Measurements from ENCODE around the gene CTLA4. TPM values are rescaled to one million over a fixed set of nuclear protein-coding genes. Genes with fewer than 3 reads are reported as not detected.
"Not testable (repeated sequence)": the region's sequence is repeated elsewhere in the genome, so short reads cannot be mapped to it uniquely, and the experiment has no call there.

CTLA4 gene
- total RNA-seq, 1 donor from 2014 or later, result 1.7 TPM

DNA sequence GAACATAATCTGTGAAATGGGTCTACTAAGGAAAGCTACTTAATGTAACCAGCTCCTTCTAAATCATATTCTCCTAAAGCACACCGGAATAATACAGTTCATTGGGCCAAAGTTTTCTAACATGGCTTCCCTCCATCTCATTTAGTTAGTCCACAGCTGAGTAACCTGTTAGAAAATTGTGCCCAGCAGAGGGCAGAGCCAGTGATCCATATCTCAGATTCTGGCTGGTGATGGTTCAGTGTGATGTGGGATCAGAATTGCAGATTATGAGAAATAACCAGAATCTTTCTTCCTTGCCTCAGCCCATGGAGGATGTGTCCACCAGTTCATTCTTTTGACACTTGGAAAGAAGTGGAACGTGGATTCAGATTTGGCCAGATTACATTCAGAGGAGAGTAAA, 9.4 kb upstream of the CTLA4 start:
- DNase-seq, result no peak

DNA sequence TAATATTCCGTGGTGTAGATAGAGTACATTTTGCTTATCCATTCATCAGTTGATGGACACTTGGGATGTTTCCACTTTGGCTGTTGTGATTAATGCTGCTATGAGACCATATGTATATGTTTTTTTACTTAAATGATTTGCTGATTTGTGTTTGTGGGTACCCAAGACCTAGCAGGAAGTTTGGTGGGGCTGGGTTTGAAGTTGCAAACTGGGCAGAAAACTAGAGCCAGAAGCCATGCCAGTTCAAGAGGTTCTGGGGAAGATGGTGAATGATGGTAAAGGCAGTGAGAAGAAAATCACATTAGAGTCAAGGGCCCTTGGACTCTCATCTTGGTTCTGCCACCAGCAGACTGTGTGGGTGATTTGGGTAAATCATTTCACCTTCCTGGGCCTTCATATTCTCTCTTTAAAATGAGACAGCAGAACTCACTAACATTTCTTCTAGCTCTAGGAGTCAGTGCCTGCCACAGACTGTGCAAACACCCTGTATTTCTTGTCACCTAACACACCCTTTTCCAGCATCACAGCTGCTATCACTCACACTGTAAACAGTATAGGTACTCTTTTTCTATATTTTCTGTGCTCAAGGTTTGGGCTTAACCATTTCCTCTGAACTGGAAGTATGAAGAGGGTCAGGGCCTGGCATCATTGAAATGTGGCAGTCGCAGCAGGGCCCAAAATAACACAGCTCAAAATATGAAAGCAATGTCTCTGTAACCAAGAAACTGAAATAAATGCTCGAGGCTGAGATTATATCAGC, 8.4 kb upstream of the CTLA4 start:
- no peak for DNase-seq

DNA sequence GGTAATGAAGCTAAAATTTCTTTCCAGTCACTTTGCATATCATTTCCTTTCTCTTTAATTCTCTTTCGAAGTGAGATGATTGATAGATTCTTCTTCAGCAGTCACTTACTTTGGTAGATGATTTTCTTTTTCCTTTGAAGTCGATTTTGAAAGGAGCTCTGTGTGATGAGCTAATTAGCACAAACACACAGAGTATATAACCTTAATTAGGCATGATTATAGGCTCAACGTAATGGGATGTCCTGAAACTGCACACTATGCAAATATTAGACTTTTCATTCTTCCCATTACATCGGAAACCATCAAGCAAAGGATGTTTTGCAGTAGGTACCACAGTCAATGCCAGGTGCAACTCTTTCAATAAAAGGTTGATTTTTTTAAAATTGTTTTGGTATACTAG, 6.4 kb upstream of the CTLA4 start:
- DNase-seq, result no peak

DNA sequence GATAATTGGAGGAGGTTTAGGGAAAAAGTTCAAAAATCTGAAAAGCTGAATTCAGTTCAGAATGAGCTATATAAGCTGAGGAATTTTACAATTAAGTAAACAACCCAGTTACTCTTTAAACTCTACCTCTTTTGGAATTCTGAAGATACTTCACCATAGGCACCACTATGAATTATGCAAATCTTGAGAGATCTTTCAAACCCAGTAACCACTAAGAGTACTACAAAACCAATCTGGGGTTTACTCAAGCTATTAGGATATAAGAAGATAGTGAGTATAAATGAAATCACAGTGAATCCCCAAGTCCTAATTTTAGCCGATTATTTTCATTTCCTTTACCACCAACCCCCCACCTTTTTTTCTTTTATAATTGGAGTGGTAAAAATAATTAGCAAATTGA, 6.0 kb upstream of the CTLA4 start:
- DNase-seq, result no peak

DNA sequence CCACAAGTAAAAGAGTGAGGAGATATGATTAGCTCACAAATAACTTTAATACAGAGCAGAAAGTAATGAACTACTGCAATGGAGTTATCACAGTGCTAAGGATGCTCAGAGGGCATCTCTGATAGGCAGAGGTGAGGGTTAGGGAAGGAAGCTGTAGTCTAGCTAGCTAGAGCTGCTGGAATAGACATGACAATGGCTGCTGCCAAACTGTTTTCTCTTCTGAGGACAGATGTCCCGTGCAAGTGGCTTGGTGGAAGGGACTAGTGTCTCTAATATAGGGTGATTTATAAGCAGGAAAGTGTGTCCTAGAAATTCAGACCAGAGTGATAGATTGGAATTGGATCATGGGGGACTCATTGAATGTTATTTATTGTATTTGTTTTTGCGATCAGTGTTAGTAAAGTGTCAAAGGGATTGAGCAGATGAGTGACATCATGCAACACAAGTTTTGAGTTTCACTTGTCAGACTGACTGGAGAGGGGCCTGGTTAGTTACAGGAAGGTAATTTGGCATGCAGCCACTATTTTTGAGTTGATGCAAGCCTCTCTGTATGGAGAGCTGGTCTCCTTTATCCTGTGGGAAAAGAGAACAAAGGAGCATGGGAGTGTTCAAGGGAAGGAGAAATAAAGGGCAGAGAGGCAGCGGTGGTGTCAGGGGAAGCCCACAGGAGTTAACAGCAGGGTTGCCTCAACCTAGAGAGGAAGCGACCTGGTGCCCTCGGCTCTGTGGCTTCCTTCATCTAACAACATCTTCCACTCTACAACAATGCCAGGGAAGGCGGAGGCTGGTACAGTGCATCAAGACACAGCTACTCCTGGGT, 1.9 kb downstream of the CTLA4 start:
- no peak for DNase-seq

DNA sequence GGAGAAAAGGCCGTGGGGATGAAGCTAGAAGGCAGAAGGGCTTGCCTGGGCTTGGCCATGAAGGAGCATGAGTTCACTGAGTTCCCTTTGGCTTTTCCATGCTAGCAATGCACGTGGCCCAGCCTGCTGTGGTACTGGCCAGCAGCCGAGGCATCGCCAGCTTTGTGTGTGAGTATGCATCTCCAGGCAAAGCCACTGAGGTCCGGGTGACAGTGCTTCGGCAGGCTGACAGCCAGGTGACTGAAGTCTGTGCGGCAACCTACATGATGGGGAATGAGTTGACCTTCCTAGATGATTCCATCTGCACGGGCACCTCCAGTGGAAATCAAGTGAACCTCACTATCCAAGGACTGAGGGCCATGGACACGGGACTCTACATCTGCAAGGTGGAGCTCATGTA, 2.9 kb downstream of the CTLA4 start:
- no peak for DNase-seq

DNA sequence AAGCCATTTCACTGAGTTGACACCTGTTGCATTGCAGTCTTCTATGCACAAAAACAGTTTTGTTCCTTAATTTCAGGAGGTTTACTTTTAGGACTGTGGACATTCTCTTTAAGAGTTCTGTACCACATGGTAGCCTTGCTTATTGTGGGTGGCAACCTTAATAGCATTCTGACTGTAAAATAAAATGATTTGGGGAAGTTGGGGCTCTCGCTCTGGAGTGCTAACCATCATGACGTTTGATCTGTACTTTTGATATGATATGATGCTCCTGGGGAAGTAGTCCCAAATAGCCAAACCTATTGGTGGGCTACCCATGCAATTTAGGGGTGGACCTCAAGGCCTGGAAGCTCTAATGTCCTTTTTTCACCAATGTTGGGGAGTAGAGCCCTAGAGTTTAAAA, 3.4 kb downstream of the CTLA4 start:
- no peak for DNase-seq

DNA sequence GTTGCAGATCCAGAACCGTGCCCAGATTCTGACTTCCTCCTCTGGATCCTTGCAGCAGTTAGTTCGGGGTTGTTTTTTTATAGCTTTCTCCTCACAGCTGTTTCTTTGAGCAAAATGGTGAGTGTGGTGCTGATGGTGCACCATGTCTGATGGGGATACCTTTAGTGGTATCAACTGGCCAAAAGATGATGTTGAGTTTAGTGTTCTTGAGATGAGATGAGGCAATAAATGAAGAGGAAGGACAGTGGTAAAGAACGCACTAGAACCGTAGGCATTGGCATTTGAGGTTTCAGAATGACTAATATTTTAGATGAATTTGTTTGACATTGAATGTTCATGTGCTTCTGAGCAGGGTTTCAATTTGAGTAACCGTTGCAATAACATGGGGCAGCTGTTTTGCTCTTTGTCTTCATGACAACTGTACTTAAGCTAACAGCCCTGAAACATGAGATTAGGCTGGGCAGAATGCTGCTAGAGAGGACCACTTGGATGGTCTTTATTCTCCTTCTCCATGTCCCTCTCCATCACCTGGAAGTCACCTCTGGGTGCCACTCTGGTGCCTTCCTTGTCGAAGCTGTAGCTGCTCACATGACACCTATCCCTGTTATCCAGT, 3.9 kb downstream of the CTLA4 start:
- no peak for DNase-seq

DNA sequence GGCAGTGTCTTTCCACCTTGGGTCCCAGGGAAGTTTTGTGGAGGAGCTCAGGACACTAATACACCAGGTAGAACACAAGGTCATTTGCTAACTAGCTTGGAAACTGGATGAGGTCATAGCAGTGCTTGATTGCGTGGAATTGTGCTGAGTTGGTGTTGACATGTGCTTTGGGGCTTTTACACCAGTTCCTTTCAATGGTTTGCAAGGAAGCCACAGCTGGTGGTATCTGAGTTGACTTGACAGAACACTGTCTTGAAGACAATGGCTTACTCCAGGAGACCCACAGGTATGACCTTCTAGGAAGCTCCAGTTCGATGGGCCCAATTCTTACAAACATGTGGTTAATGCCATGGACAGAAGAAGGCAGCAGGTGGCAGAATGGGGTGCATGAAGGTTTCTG, 5.9 kb downstream of the CTLA4 start:
- no peak for DNase-seq

DNA sequence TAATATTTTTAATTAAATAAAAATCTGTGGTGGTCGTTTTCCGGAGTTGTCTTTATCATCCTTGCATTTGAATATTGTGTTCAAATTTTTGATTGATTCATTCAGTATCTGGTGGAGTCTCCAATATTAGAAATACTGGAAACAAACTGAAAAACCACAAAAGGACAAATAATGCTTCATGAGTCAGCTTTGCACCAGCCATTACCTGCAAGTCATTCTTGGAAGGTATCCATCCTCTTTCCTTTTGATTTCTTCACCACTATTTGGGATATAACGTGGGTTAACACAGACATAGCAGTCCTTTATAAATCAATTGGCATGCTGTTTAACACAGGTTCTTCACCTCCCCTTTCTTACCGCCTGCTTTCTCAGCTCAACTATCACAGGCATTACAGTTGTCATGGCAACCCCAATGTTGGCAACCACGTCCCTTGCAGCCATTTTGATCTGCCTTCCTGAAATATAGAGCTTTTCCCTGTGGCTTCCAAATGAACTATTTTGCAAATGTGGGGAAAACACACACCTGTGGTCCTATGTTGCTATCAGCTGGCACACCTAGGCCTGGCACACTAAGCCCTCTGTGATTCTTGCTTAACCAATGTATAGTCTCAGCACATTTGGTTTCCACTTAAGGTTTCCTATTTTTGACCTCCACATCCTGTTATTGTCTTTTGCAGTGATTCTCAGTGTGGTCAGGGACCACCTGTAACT, 6.5 kb downstream of the CTLA4 start:
- no peak for DNase-seq

DNA sequence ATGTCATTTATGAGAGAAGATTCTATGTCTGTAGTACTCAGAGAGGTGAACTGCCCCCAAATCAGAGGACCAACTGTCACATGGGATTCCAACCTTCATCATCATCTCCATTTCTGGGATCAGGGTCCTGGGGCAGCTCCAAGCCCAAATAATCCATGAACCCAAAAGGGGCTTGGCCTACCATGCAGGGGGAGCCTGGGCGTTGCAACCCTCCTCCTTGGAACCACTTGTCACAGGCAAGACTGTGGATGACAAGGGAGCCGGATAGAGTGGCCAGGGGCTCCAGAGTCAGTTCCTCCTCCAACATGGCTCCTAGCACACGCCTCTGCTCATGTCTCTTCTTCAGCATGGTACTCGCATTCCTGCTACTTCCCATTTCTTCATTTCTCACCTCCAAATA, 7.9 kb downstream of the CTLA4 start:
- DNase-seq, result no peak

DNA sequence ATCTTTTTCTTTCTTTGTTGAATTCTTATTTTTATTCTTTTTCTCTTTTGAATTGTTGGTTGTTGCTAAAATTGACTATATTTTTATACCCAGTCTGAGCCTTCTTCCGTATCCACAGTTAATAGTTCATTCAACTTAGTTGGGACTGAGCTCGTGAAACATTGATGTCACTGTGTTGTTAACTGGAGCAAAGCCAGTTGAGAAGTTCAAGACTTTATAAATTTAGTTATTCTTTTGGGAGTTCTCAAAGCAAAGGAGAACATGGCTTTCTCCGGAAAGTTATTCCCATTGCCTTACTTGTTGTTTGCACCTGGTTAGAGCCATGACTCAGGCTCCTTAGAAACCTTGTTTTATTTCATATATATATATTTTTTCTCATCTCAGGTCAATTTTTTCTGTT, 8.8 kb downstream of the CTLA4 start:
- DNase-seq, result no peak

DNA sequence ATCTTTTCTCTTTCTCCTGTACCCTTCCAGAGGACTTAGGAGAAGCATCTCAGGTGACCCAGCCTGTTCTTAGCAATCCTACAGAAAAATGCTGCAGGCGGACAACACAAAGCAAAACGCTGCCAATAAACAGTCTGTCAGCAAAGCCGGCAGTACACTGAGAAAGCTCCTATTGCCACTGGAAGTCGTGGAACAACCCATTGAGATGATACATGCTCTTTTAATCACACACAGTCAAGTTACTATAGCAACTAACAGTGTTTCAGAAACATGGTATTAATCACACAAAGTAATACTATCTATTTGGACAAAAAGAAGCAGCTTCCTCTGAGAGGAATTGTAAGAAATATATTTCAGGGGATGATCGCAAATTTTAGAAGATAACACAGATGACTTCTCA, 10.5 kb downstream of the CTLA4 start:
- DNase-seq, result no peak

DNA sequence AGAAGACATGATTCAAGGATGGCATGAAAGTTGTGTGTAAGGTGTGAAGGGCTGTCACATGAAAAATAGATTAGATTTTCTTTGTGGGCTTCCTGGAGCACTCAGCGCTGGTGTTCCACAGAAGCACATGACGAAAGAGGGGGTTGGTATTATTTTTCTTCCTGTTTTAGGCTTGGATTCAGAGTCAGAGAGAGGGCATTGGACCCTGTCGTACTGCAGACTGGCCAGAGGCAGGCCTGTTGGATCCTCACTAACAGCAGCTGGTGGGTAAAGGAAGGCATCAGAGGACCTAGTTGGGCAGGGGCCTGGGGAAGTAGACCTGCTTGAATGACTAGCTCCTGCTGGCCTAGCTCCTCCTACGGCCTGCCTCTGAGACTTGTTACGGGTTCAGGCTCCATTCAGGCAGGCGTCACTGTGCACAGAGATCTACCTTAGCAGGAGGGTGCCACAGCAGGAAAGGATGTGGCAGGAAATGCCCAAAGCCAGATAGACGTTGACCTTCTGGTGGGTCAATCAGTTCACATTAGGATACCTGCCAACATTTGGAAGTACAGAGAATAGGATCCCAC, 13.1 kb downstream of the CTLA4 start:
- DNase-seq, result peak; percentile 13

DNA sequence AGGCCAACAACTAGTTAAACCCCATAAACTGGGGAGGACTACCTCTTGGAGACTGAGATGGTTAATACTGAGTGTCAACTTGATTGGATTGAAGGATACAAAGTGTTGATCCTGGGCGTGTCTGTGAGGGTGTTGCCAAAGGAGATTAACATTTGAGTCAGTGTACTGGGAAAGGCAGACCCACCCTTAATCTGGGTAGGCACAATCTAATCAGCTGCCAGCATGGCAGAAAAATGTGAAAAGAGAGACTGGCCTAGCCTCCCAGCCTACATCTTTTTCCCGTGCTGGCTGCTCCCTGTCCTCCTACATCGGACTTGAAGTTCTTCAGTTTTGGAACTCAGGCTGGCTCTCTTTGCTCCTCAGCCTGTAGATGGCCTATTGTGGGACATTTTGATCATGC, 13.6 kb downstream of the CTLA4 start:
- DNase-seq, result not testable (repeated sequence)

DNA sequence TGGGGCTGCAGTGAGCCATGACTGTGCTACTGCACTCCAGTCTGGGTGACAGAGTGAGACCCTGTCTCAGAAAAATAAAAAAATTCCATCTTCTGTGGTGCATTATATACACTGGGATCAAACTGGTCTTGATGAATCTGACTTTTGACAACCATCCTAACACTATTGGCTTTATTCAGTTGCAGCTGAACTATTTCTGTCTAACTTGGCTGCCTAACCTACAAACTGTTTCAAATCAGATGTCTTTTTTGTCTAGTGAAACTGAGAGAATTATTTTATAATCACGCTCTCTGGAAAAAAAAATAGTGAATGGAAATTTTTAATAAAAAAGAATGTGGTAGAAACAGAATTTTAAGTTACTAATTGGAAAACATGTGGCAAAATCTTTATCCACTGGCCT, 15.0 kb downstream of the CTLA4 start:
- DNase-seq, result no peak

DNA sequence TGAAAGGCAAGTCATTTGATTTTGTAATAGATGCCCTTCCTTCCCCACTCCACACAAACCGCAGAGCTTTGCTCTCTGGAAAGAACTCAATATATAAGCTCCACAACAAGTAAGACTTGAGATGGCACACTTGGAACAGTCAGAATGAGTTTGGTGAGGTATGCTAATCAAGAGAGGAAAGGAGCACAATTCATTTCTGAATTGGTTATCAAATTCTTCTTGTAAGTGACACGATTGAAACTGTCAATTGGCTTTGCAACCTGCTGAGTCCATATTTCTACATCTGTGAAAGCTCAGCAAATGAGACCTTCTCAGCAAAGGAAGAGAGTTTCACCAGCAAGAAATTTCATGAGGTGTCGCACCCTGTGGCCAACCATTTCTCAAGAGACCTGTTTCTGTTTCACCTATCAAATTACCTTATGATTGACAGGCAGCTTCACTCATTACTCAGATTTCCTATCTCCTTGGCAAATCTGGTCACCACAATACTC, 19.1 kb downstream of the CTLA4 start:
- DNase-seq, result no peak

DNA sequence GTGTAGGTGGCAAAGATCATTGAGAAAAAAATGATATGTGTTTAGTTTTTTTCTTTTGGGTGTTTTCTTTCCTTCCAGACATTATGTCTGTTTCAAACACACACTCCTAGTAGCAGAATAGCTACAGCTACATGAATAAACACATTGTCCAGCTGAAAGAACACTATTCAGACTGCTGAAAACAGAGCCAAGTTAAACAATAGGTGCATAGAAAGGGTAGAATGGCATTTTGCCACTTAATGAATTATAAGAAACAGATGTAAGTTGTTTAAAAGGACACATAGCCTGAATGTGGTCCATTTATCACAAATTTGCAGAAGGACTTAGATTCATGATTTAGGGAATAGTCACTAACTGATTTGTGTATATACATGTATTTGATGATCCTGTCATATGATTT, 20.1 kb downstream of the CTLA4 start:
- DNase-seq, result peak; percentile 52

DNA sequence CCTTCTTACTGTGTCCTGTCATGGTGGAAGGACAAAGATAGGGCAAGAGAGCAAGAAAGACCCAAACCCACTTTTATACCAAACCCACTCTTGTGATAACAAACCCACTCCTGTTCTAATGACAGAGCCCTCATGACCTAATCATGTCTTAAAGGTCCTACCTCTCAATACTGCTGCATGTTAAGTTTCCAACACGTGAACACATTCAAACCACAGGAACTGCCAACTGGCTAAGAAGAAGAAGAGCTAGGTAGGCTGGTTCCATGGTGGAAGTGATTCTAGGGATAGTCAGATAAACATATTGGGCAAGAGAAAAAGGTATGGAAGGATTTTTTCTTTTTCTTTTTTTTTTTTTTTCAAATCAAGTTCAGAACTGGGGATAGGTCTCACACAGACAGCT, 22.0 kb downstream of the CTLA4 start:
- no peak for DNase-seq

DNA sequence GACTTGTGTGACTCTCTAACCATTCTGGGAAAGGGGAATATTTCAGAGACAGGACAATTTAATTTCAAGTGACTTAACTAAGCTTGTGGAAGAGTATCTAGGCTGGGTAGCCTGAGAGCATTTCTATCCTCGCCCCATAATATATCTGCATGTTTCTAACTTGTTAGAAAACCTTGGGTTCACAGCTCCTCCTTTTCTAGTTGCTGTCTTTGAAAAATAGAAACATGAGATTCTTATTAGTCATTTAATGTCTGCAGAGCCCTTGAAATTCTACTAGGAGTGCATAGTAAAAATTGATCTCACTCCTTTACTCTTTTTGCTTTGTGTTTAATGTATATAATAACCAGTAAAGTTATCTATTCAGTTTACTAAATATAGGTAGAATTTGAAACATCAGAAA, 22.4 kb downstream of the CTLA4 start:
- DNase-seq, result no peak

DNA sequence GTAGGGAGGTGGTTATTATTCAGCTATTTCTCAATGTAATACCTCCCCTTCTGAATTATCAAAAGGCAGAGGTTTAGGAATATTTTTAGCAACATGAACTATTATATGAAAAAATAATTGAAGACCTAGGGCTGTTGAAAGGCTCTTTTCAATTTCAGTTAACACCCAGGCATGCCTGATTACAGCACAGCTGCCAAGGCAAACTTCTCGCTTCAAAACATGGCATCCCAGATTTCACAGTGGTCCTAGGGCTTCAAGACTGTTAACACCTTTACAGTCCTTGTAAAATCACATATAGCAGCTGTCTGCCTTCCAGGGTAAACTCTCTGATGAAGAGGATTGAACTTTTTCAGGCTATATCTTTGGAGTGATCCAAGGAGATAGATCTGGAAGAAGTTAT, 23.2 kb downstream of the CTLA4 start:
- no peak for DNase-seq

DNA sequence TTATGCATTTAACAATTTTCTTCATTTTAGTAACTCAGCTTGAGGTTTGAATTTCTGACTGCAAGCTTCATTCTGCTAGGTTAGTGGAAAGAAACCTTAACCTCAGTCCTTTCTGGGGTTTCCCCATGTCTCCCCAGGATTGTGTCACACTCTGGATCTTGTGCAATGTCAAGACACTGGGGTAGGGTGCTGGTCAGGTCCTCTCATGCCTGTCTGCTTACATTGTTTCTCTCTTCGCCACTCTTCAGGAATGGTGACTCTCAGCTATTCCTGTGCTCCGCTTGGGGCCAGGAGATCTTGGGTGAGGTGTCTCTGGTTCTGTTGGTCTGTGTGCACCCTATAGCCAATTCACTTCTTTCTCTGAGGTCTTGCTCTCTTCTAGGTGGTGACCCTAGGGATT, 23.9 kb downstream of the CTLA4 start:
- DNase-seq, result no peak

DNA sequence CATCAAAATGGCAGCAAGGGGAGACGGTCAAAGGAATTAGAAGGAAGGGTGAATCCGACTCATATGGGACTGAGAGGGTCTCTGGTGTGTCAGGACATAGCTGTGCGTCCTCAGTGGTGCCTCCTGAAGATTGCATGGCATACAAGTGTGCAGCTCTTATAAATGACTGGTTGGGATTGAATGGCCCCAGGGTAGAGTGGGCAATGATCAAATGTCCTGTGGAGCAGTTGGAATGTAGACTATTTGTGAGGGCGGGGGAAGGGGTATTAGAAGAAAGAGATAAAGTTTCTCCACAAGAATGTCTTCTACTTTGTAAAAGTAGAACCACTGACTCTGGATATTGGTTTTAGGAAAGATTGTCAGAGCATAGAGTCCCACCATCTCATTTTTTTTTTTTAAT, 24.6 kb downstream of the CTLA4 start:
- DNase-seq, result no peak

Measured in dermis blood vessel endothelial cell (primary cell).